H1 (cell line): Measurements from ENCODE around the gene CASQ2. TPM values are rescaled to one million over a fixed set of nuclear protein-coding genes. Genes with fewer than 3 reads are reported as not detected.

ENCODE experiments used
- CTBP2 ChIP-seq: IDR thresholded peaks from 2 replicates; pipeline ENCODE4 v1.7.0; 2011; ENCODE audit warnings: borderline replicate concordance, mild to moderate bottlenecking, moderate library complexity, mixed read lengths, low read length; ENCODE audit not compliant: insufficient read depth, insufficient read length
- MAFK ChIP-seq: IDR thresholded peaks from 2 replicates; pipeline ENCODE4 v1.6.1; 2012; ENCODE audit warnings: low read depth, mild to moderate bottlenecking, improper control_type of control experiment, low read length
- SUZ12 ChIP-seq: fragments of 200-600 bp; sonication (generic); IDR thresholded peaks from 2 replicates; pipeline ENCODE4 v1.6.1; 2012; ENCODE audit warnings: mild to moderate bottlenecking, inconsistent platforms, low read length, moderate library complexity, mixed read lengths
- polyA plus RNA-seq, 7 experiments: library from polyadenylated mRNA; depleted of rRNA in 3 of 7; stranded (reverse) in 5 of 7; unstranded in 2 of 7; fragments of >200 nt in 5 of 7; fragments of 200-250 nt in 2 of 7; gene quantifications; 1 replicate in 5 of 7; 2 replicates in 1 of 7; 4 replicates in 1 of 7; pipeline versions ENCODE4 v1.2.1 to v1.2.3, GENCODE V29; 2011 to 2013; ENCODE audit warnings: missing spikeins in 2 of 7, mixed read lengths in 2 of 7
- total RNA-seq: library from RNA; stranded (reverse); fragmentation: NEBNext Ultra II Directional; extraction: Animal tissue kit (Norgen Biotek cat#: 25700); gene quantifications from 2 replicates; pipeline ENCODE4 v1.2.1, GENCODE V29; 2021
- TF ChIP-seq, protein P1 (sequence below): IDR thresholded peaks from 2 replicates; pipeline ENCODE4 v1.6.1; 2012; ENCODE audit warnings: inconsistent platforms

CASQ2 gene
- total and polyA plus RNA-seq, 2 of the 8 experiments (the other 6 are each of a cell fraction or from before 2014, with no cell fraction given): not detected

DNA sequence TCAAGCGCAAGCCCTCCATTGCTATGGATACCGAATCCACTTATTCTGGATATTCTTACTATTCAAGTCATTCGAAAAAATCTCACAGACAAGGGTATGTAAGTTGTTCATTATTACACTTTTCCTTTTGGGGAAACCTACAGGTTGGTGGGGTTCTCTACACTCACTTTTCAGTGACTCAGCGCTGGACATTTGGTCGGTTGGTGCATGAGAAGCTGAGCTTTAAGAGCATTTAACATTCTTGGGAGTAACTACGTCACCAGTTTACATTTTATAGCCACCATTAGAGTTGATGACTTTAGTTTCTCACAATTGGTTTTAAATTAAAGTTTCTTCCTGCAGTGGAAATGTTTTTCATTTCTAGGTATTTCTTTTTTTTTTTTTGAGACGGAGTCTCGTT lies 117.1 kb downstream of the CASQ2 start (continued):
- TF ChIP-seq MAFK: no peak
- no peak for TF ChIP-seq SUZ12
- TF ChIP-seq, protein P1, sequence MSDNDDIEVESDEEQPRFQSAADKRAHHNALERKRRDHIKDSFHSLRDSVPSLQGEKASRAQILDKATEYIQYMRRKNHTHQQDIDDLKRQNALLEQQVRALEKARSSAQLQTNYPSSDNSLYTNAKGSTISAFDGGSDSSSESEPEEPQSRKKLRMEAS: no peak
- no peak for TF ChIP-seq CTBP2
